Gastrocnemius medialis (tissue), 4 donors: Measurements from ENCODE around the gene RARA.

Experiments
- POLR2A ChIP-seq, 2 donors: fragments of 450-650 bp; IDR thresholded peaks; one replicate each; pipeline ENCODE4 v1.6.1; 2017; ENCODE audit warnings: antibody characterized with exemption in 2 of 2, mild to moderate bottlenecking in 2 of 2, moderate library complexity in 2 of 2
- TF ChIP-seq, protein P1 (sequence below), 5 experiments: fragments of 450-650 bp in 3 of 5; fragments of 200-600 bp in 2 of 5; sonication (generic) in 2 of 5; IDR thresholded peaks in 4 of 5; conservative IDR thresholded peaks in 1 of 5; 1 replicate in 4 of 5; 2 replicates in 1 of 5; pipeline ENCODE4 v1.5.1; 2016 to 2019; ENCODE audit warnings: antibody characterized with exemption in 5 of 5, mild to moderate bottlenecking in 3 of 5, moderate library complexity in 3 of 5

DNA sequence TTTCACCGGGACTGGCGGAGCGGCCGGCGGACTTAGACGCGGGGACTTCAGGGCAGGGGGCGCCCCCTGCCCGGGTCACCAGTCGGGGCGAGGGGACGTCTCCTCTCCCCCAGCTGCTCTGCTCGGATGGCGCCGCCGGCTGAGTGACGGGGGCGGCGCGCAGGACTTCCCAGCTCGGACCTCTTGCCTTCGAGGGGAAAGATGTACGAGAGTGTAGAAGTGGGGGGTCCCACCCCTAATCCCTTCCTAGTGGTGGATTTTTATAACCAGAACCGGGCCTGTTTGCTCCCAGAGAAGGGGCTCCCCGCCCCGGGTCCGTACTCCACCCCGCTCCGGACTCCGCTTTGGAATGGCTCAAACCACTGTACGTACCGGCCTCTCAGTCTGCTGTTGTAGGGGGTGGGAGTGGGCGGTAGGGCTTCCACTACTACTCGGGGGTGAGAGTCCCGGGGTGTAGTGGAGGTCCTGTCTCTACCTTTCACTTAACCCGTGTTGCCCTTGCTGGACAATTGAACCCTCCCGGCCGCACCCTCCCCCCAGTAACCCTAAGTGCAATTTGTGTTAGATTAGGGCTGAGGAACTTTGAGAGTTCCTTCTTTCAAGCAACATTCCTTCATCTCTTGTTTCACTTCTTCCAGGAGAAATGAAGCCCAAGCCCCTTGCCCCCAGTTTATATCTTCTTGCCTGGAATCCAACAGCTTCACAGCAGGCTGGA lies 33.7 kb downstream of the RARA start:
- TF ChIP-seq, protein P1, sequence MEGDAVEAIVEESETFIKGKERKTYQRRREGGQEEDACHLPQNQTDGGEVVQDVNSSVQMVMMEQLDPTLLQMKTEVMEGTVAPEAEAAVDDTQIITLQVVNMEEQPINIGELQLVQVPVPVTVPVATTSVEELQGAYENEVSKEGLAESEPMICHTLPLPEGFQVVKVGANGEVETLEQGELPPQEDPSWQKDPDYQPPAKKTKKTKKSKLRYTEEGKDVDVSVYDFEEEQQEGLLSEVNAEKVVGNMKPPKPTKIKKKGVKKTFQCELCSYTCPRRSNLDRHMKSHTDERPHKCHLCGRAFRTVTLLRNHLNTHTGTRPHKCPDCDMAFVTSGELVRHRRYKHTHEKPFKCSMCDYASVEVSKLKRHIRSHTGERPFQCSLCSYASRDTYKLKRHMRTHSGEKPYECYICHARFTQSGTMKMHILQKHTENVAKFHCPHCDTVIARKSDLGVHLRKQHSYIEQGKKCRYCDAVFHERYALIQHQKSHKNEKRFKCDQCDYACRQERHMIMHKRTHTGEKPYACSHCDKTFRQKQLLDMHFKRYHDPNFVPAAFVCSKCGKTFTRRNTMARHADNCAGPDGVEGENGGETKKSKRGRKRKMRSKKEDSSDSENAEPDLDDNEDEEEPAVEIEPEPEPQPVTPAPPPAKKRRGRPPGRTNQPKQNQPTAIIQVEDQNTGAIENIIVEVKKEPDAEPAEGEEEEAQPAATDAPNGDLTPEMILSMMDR (IDR thresholded peaks at IDR 0.05 in 4 of 5, conservative IDR thresholded peaks at IDR 0.05 in 1 of 5), result no peak
- no peak for TF ChIP-seq POLR2A (IDR thresholded peaks at IDR 0.05)
